Measurements from ENCODE around the gene ADAP1. TPM values are rescaled to one million over a fixed set of nuclear protein-coding genes. Genes with fewer than 3 reads are reported as not detected.

The ADAP1 gene
- total and polyA plus RNA-seq, 2 of the 13 experiments (the other 11 are each of a cell fraction or from before 2014, with no cell fraction given), result 10.5 to 24.6 TPM

DNA sequence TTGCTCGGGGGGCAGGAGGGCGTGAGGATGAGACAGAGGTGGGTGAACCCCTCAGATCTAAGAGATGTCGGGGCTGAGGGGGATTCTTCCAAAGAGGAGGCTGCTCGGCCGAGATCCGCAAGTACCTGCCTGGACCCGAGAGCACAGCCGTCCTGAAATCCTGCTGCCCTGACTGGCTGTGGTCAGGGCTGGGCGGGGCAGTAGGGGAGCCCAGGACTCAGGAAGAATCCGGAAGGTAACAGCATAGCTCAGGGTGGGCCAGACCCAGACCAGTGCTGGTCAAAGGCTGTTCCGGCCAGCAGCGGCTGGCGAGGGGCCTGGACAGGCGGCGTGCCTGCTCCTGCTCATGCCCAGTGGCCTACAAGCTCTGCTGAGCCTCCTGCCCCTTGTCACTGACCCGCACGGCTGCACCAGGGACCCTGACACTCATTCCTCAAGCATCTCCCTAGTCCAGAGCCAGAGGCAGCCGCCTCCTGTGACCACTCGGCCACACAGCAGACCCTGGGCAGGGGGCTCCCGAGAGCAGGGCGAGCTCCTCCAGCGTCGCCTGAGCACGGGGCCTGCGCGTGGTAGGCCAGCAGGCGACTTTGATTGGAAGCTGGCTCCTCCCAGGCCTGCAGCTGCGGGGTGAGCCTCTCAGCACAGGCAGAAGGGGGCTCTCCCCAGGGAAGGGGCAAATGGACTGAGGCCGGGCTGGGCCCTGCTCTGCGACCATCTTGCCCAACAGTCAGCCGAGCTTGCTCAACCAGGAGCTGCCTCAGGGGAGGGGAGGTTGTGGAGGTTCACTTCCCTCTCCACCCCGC lies 3.1 kb upstream of the ADAP1 start (continued):
- TF ChIP-seq PHF5A (CRISPR knock-in tag; IDR thresholded peaks at IDR 0.05; ENCODE audit: low read depth, unreplicated experiment), result peak; percentile 36
- peak; percentile 45; the same call in 1 of the 2 replicates for TF ChIP-seq ISL2 (CRISPR knock-in tag; IDR thresholded peaks at IDR 0.05)
- peak; percentile 64 for TF ChIP-seq KDM2A (CRISPR knock-in tag; IDR thresholded peaks at IDR 0.05; ENCODE audit: borderline replicate concordance, low read depth)
- peak; percentile 70 for TF ChIP-seq MED8 (CRISPR knock-in tag; IDR thresholded peaks at IDR 0.05; ENCODE audit: insufficient replicate concordance)
- peak; percentile 44 for TF ChIP-seq EED (CRISPR knock-in tag; IDR thresholded peaks at IDR 0.05)
- no peak for TF ChIP-seq SKI (IDR thresholded peaks at IDR 0.05; ENCODE audit: partially characterized antibody)
- no peak for TF ChIP-seq ZNF737 (CRISPR knock-in tag; IDR thresholded peaks at IDR 0.05; ENCODE audit: borderline replicate concordance)
- no peak for TF ChIP-seq ZNF207 (IDR thresholded peaks at IDR 0.05; ENCODE audit: borderline replicate concordance)
- no peak; the same call in 1 of the 2 replicates for TF ChIP-seq ZNF879 (CRISPR knock-in tag; IDR thresholded peaks at IDR 0.05)
- no peak for TF ChIP-seq ZNF773 (CRISPR knock-in tag; IDR thresholded peaks at IDR 0.05; ENCODE audit: borderline replicate concordance)
- TF ChIP-seq SUZ12 (IDR thresholded peaks at IDR 0.05; ENCODE audit: low read depth, low read length), result no peak
- peak; percentile 86 for TF ChIP-seq TBX2 (CRISPR knock-in tag; IDR thresholded peaks at IDR 0.05; ENCODE audit: borderline replicate concordance)
- TF ChIP-seq TGIF2 (CRISPR knock-in tag; IDR thresholded peaks at IDR 0.05), result no peak
- no peak for TF ChIP-seq NPAS2 (CRISPR knock-in tag; IDR thresholded peaks at IDR 0.05; ENCODE audit: borderline replicate concordance)
- peak; percentile 91 for TF ChIP-seq ZZZ3 (CRISPR knock-in tag; IDR thresholded peaks at IDR 0.05; ENCODE audit: borderline replicate concordance)
- TF ChIP-seq ZNF510 (CRISPR knock-in tag; IDR thresholded peaks at IDR 0.05; ENCODE audit: low read depth), result no peak
- TF ChIP-seq ZSCAN20 (CRISPR knock-in tag; IDR thresholded peaks at IDR 0.05; ENCODE audit: borderline replicate concordance), result peak; percentile 79; the same call in 1 of the 2 replicates
- TF ChIP-seq ZFP36L1 (CRISPR knock-in tag; IDR thresholded peaks at IDR 0.05), result peak; percentile 98
- TF ChIP-seq, protein P1, sequence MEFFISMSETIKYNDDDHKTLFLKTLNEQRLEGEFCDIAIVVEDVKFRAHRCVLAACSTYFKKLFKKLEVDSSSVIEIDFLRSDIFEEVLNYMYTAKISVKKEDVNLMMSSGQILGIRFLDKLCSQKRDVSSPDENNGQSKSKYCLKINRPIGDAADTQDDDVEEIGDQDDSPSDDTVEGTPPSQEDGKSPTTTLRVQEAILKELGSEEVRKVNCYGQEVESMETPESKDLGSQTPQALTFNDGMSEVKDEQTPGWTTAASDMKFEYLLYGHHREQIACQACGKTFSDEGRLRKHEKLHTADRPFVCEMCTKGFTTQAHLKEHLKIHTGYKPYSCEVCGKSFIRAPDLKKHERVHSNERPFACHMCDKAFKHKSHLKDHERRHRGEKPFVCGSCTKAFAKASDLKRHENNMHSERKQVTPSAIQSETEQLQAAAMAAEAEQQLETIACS (CRISPR knock-in tag; IDR thresholded peaks at IDR 0.05), result 0 out of 2 replicates have a peak, but pooled peaks have one; percentile 56
- peak; percentile 91; the same call in 1 of the 2 replicates for TF ChIP-seq GFI1 (CRISPR knock-in tag; IDR thresholded peaks at IDR 0.05; ENCODE audit: borderline replicate concordance)
- TF ChIP-seq PAX8 (CRISPR knock-in tag; IDR thresholded peaks at IDR 0.05; ENCODE audit: borderline replicate concordance), result no peak
- no peak; the same call in none of the 2 replicates for TF ChIP-seq KDM3A (CRISPR knock-in tag; IDR thresholded peaks at IDR 0.05; ENCODE audit: low read depth)
- no peak; the same call in 1 of the 2 replicates for TF ChIP-seq POGZ (CRISPR knock-in tag; IDR thresholded peaks at IDR 0.05)
- TF ChIP-seq ZNF703 (CRISPR knock-in tag; IDR thresholded peaks at IDR 0.05; ENCODE audit: borderline replicate concordance), result no peak
- no peak for TF ChIP-seq REL (CRISPR knock-in tag; conservative IDR thresholded peaks at IDR 0.05)
- peak; percentile 76 for TF ChIP-seq ZSCAN25 (CRISPR knock-in tag; IDR thresholded peaks at IDR 0.05)
- peak; percentile 81; the same call in 1 of the 2 replicates for TF ChIP-seq MEF2D (CRISPR knock-in tag; IDR thresholded peaks at IDR 0.05)
- TF ChIP-seq TSC22D2 (CRISPR knock-in tag; IDR thresholded peaks at IDR 0.05; ENCODE audit: borderline replicate concordance), result peak; percentile 84
- TF ChIP-seq, protein P2, sequence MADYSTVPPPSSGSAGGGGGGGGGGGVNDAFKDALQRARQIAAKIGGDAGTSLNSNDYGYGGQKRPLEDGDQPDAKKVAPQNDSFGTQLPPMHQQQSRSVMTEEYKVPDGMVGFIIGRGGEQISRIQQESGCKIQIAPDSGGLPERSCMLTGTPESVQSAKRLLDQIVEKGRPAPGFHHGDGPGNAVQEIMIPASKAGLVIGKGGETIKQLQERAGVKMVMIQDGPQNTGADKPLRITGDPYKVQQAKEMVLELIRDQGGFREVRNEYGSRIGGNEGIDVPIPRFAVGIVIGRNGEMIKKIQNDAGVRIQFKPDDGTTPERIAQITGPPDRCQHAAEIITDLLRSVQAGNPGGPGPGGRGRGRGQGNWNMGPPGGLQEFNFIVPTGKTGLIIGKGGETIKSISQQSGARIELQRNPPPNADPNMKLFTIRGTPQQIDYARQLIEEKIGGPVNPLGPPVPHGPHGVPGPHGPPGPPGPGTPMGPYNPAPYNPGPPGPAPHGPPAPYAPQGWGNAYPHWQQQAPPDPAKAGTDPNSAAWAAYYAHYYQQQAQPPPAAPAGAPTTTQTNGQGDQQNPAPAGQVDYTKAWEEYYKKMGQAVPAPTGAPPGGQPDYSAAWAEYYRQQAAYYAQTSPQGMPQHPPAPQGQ (CRISPR knock-in tag; IDR thresholded peaks at IDR 0.05; ENCODE audit: borderline replicate concordance), result no peak
